Measurements from ENCODE around the gene PTTG1IP2.

PTTG1IP2 gene

GRCh38 chr7:90483251-90483650 lies 13.8 kb downstream of the PTTG1IP2 start:
- DNase-seq (ENCODE audit: low read depth), result no peak

- DNase-seq (ENCODE audit: low read depth), result no peak
These were observed 15.3 kb downstream of the PTTG1IP2 start for GRCh38 chr7:90484706-90485105.

- DNase-seq (ENCODE audit: low read depth), result no peak
These were observed 16.4 kb downstream of the PTTG1IP2 start for GRCh38 chr7:90485734-90486316.

GRCh38 chr7:90487808-90488207 lies 18.4 kb downstream of the PTTG1IP2 start:
- DNase-seq (ENCODE audit: low read depth), result no peak

- no peak for DNase-seq (ENCODE audit: low read depth)
These were observed 18.8 kb downstream of the PTTG1IP2 start for GRCh38 chr7:90488220-90488619.

GRCh38 chr7:90492250-90492649 lies 22.8 kb downstream of the PTTG1IP2 start:
- no peak for DNase-seq (ENCODE audit: low read depth)

- no peak for DNase-seq (ENCODE audit: low read depth)
These were observed 25.8 kb downstream of the PTTG1IP2 start for GRCh38 chr7:90495241-90495640.

- no peak for DNase-seq (ENCODE audit: low read depth)
These were observed 33.1 kb downstream of the PTTG1IP2 start for GRCh38 chr7:90502539-90502938.

GRCh38 chr7:90503367-90503766 lies 33.9 kb downstream of the PTTG1IP2 start:
- DNase-seq (ENCODE audit: low read depth), result no peak

- DNase-seq (ENCODE audit: low read depth), result no peak
These were observed 38.3 kb downstream of the PTTG1IP2 start for GRCh38 chr7:90507692-90508091.

GRCh38 chr7:90511776-90512175 lies 42.3 kb downstream of the PTTG1IP2 start:
- DNase-seq (ENCODE audit: low read depth), result no peak

- DNase-seq (ENCODE audit: low read depth), result no peak
These were observed 43.4 kb downstream of the PTTG1IP2 start for GRCh38 chr7:90512821-90513254.

- DNase-seq (ENCODE audit: low read depth), result no peak
These were observed 46.8 kb downstream of the PTTG1IP2 start for GRCh38 chr7:90516257-90516656.

GRCh38 chr7:90518630-90519029 lies 49.2 kb downstream of the PTTG1IP2 start:
- DNase-seq (ENCODE audit: low read depth), result no peak

GRCh38 chr7:90520484-90520883 lies 51.0 kb downstream of the PTTG1IP2 start:
- no peak for DNase-seq (ENCODE audit: low read depth)

GRCh38 chr7:90530263-90530662 lies 60.8 kb downstream of the PTTG1IP2 start:
- no peak for DNase-seq (ENCODE audit: low read depth)

GRCh38 chr7:90532231-90532929 lies 62.9 kb downstream of the PTTG1IP2 start:
- no peak for DNase-seq (ENCODE audit: low read depth)

- no peak for DNase-seq (ENCODE audit: low read depth)
These were observed 67.0 kb downstream of the PTTG1IP2 start for GRCh38 chr7:90536449-90536848.

GRCh38 chr7:90538405-90538804 lies 69.0 kb downstream of the PTTG1IP2 start:
- no peak for DNase-seq (ENCODE audit: low read depth)

GRCh38 chr7:90540406-90540805 lies 71.0 kb downstream of the PTTG1IP2 start:
- no peak for DNase-seq (ENCODE audit: low read depth)

GRCh38 chr7:90551036-90551435 lies 81.6 kb downstream of the PTTG1IP2 start:
- DNase-seq (ENCODE audit: low read depth), result no peak

GRCh38 chr7:90552521-90552920 lies 83.1 kb downstream of the PTTG1IP2 start:
- DNase-seq (ENCODE audit: low read depth), result no peak

GRCh38 chr7:90560730-90561129 lies 91.3 kb downstream of the PTTG1IP2 start:
- DNase-seq (ENCODE audit: low read depth), result no peak

Data from activated T-cell treated with anti-CD3 and anti-CD28 coated beads for 48 hours (primary cell).